NB4 (cell line): ENCODE results near the gene EXOC4.

Experiments used
- DNase-seq: peaks from one replicate; pipeline ENCODE4 v3.0.0; 2010; ENCODE audit warnings: low read depth
- H3K4me3 ChIP-seq: one replicate; pipeline ENCODE4 v1.5.1; 2011; ENCODE audit warnings: mild to moderate bottlenecking, low read depth, low read length, moderate library complexity
- MYC ChIP-seq: IDR thresholded peaks from 2 replicates; pipeline ENCODE4 v1.6.1; 2011; ENCODE audit warnings: low read depth, low read length
- POLR2A ChIP-seq: IDR thresholded peaks from 2 replicates; pipeline ENCODE4 v1.6.1; 2011; ENCODE audit warnings: mild to moderate bottlenecking; ENCODE audit not compliant: insufficient read length; ENCODE audit errors: extremely low read depth
- TF ChIP-seq, protein P1 (sequence below): IDR thresholded peaks from one replicate; pipeline ENCODE4 v1.5.1; 2012; ENCODE audit warnings: low read depth, low read length
- TF ChIP-seq, protein P2 (sequence below): IDR thresholded peaks from 2 replicates; pipeline ENCODE4 v1.6.1; 2011; ENCODE audit warnings: low read depth, low read length

Gene EXOC4

DNA sequence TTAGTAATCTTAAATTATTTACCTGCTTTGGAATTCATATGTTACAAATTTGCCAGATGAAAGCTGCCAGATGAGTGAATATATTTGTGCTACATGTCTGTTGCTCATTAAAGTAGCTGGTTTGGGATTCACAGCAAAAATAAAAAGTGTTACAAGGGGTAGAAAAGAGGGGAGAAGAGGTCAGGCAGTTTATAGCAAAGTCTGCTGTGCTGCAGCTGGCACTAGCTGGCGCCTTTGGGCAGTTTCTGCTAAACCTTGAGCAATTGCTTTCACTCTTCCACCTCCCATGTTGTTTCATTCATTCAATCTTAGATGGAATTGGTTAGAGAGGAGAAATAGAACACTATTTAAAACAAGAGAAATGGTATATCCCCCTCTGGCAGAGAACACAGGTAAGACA lies 470.2 kb downstream of the EXOC4 start:
- TF ChIP-seq MYC (no peak), POLR2A (no peak)
- TF ChIP-seq, protein P1, sequence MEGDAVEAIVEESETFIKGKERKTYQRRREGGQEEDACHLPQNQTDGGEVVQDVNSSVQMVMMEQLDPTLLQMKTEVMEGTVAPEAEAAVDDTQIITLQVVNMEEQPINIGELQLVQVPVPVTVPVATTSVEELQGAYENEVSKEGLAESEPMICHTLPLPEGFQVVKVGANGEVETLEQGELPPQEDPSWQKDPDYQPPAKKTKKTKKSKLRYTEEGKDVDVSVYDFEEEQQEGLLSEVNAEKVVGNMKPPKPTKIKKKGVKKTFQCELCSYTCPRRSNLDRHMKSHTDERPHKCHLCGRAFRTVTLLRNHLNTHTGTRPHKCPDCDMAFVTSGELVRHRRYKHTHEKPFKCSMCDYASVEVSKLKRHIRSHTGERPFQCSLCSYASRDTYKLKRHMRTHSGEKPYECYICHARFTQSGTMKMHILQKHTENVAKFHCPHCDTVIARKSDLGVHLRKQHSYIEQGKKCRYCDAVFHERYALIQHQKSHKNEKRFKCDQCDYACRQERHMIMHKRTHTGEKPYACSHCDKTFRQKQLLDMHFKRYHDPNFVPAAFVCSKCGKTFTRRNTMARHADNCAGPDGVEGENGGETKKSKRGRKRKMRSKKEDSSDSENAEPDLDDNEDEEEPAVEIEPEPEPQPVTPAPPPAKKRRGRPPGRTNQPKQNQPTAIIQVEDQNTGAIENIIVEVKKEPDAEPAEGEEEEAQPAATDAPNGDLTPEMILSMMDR = no peak
- TF ChIP-seq, protein P2, sequence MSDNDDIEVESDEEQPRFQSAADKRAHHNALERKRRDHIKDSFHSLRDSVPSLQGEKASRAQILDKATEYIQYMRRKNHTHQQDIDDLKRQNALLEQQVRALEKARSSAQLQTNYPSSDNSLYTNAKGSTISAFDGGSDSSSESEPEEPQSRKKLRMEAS = no peak

DNA sequence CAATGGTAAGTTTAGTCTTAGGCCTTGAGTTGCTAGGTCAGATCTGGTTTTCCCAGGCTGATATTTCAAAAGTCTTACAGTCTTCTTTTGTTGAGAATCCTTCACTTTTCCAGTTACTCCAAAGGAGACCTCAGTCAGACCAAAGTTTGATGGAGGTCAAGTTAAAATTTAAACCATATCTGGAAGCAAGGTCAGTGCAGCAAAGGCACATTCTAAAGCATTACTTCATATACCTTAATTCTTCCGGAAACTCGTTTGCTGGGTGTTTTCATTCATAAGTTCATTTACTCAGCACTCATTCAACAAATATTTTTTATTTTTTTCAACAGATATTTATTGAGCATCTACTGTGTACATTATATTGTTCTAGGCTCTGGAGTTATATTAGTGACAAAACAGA lies 471.3 kb downstream of the EXOC4 start:
- TF ChIP-seq POLR2A (no peak), MYC (no peak)
- TF ChIP-seq, protein P2 = no peak
- TF ChIP-seq, protein P1 = no peak
- DNase-seq = no peak
- no peak overlapping the region for H3K4me3 ChIP-seq

More for the DNA sequence above, 470.2 kb downstream of the EXOC4 start:
- no peak overlapping the region for H3K4me3 ChIP-seq
- no peak for DNase-seq

DNA sequence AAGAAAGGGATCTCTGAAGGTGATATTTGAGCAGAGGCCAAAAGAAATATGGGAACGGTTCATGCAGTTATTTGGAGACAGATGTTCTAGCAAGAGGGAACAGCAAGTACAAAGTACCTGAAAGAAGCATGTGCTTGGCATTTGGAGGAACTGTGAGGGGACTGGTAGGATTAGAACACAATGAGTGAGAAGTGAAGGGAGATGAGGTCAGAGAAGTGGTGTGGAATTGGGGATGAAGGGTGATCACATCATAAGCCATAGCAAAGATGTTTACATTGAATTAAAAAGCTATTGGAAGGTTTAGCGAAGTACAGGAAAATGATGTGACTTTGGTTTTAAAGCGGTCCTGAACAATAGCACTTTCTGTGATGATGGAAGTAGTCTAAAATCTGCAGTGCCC lies 471.8 kb downstream of the EXOC4 start:
- TF ChIP-seq MYC (no peak), POLR2A (no peak)
- TF ChIP-seq, protein P1 = no peak
- TF ChIP-seq, protein P2 = no peak
- H3K4me3 ChIP-seq = no peak overlapping the region
- DNase-seq = no peak

DNA sequence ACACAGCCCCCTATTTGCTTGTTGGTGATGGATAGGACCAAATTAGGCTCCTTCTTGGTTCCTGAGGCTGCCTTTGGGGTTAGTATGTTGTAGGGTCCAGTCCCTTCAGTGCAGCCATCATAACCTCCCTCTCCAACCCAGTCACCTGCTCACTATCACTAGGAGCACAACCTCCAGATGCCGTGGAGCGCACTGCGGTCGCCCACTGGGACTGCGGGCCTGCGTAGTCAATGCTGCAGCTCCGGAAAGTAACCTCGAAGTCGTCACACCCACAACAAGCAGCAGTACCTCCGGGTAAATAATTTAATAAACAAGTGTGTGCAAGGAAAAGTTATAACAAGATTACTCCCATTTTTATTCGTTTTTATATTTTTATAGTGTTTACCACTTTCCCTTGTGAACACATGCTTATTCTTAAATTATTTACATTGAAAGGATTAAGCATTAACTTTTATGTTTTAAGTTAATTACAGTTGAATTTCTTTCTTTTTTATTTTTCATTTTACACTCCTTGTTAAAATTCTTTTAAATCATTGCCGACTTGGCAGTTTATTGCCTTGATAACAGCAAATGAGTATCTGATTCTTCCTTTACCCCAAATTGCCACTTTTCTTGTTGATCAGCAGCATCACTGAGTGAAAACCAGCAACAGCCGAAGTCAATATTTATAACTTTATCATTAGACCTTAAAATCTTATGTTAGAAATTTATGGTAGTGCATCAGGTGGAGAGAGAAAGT lies 474.8 kb downstream of the EXOC4 start:
- TF ChIP-seq, protein P2 = no peak
- DNase-seq = no peak
- no peak overlapping the region for H3K4me3 ChIP-seq

DNA sequence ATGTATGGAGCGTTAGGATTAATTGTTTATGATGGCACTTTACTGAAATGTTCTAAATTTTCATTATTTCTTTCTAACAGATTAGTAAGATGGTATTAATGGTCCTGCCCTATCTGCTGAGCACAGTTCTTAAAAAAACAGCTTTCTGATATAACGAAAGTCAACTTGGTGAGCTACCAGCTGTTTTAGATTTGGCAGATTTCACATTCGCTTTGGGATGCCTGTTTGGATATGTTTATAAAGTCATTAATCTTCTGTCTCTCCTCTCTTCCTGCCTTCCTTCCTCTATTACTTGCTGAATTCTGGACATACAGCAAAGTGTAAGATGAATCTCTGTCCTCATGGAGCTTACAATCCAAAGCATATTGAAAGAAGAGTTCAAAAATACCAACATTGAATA lies 477.5 kb downstream of the EXOC4 start:
- DNase-seq = no peak
- TF ChIP-seq POLR2A (no peak), MYC (no peak)
- TF ChIP-seq, protein P1 = no peak
- TF ChIP-seq, protein P2 = no peak

DNA sequence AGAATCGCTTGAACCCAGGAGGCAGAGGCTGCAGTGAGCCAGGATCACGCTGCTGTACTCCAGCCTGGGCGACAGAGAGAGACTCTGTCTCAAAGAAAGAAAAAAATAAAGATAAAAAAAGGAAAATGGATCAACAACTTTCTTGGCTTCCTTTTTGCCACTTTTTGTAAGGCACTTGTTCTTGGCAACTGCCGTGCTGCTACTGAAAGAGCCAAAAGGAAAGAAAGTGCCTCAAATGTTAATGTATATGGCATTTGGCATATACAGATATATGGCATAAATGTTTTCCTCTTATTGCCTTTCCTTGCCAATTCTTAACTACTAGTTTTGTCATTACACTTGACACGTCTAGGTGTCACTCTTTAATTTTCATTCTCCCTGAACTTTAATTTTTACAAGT lies 480.5 kb downstream of the EXOC4 start:
- TF ChIP-seq, protein P2 = no peak
- TF ChIP-seq, protein P1 = no peak
- TF ChIP-seq POLR2A = no peak
- TF ChIP-seq MYC = no peak
- DNase-seq = no peak
- no peak overlapping the region for H3K4me3 ChIP-seq

More for the DNA sequence above, 477.5 kb downstream of the EXOC4 start:
- no peak overlapping the region for H3K4me3 ChIP-seq
